ENCODE data around the gene DOCK3. TPM values are rescaled to one million over a fixed set of nuclear protein-coding genes. Genes with fewer than 3 reads are reported as not detected.

The DOCK3 gene
- total and polyA plus RNA-seq, 2 of the 4 experiments (the other 2 are of a cell fraction), result under 0.01 to 0.12 TPM

GRCh38 chr3:51106242-51106876, 431.6 kb downstream of the DOCK3 start:
- POLR2A ChIA-PET (ENCODE audit: unreplicated experiment), result no interaction called here
- WGBS, 2 experiments (ENCODE audit: extremely low coverage in 2 of 2, insufficient read length in 1 of 2), result 63% methylated on average over 4 of the region's 9 CpGs; no CpG with 5 or more reads in 1 of the 2 experiments

More at GRCh38 chr3:51106242-51106876, 431.6 kb downstream of the DOCK3 start:
- no peaks in the 10 kb centered on the region for H3K9me1 ChIP-seq (ENCODE audit: insufficient read depth, low read length)
- H2AK5ac ChIP-seq (ENCODE audit: low read depth, low read length), result no peak overlapping the region
- dilution Hi-C loops (cut with HindIII; ENCODE audit: low sequenced_read_pairs, unreplicated experiment) (loop anchor here (25.0 kb wide), 1 partner anchor 256 kb away; no protein-coding TSS in a partner anchor), in situ Hi-C loops (cut with MboI; ENCODE audit: low sequenced_read_pairs) (no loop called here), intact Hi-C loops (cut with micrococcal nuclease) (no loop called here)
- no peaks in the 10 kb centered on the region for H3K27me3 ChIP-seq (ENCODE audit: control insufficient read depth, insufficient read depth, low read length)
- H2AFZ ChIP-seq (replicated peaks; ENCODE audit: low read length, poor library complexity), result peak overlapping the region; percentile 5
- H3K4me3 ChIP-seq (ENCODE audit: insufficient read depth, low read depth, low read length), result no peak overlapping the region
- no peak overlapping the region for H4K91ac ChIP-seq (ENCODE audit: insufficient read depth, low read depth, low read length)
- no peak overlapping the region for H4K8ac ChIP-seq (ENCODE audit: low read depth in 2 of 2, low read length in 2 of 2)
- no peak overlapping the region for H3K14ac ChIP-seq (replicated peaks; ENCODE audit: low read depth, low read length)
- H3K56ac ChIP-seq (ENCODE audit: extremely low read depth, insufficient read depth, low read length), result no peak overlapping the region
- H3K27ac ChIP-seq (ENCODE audit: insufficient read depth, low read length), result no peak overlapping the region
- H2BK5ac ChIP-seq (ENCODE audit: low read depth, low read length, poor library complexity, severe bottlenecking), result no peak overlapping the region
- TF ChIP-seq RFX5 (IDR thresholded peaks at IDR 0.05; ENCODE audit: low read depth, low read length), result no peak
- TF ChIP-seq BHLHE40 (IDR thresholded peaks at IDR 0.05; ENCODE audit: low read depth, low read length), result no peak
- TF ChIP-seq USF2 (IDR thresholded peaks at IDR 0.05; ENCODE audit: low read depth, low read length), result no peak
- TF ChIP-seq CHD1 (IDR thresholded peaks at IDR 0.05; ENCODE audit: low read depth, low read length), result no peak
- TF ChIP-seq SMC3 (IDR thresholded peaks at IDR 0.05; ENCODE audit: low read depth, low read length), result no peak
- no peak for TF ChIP-seq MXI1 (IDR thresholded peaks at IDR 0.05; ENCODE audit: borderline replicate concordance, low read depth, low read length)
- no peak for TF ChIP-seq RCOR1 (IDR thresholded peaks at IDR 0.05; ENCODE audit: insufficient replicate concordance, low read length)
- no peak for TF ChIP-seq MAZ (IDR thresholded peaks at IDR 0.05; ENCODE audit: borderline replicate concordance, low read depth, low read length)
- TF ChIP-seq NFE2L2 (IDR thresholded peaks at IDR 0.05; ENCODE audit: low read depth, low read length), result no peak
- H2BK15ac ChIP-seq (ENCODE audit: low read depth, low read length), result no peak overlapping the region
- H2BK120ac ChIP-seq (ENCODE audit: low read depth, low read length), result no peak overlapping the region
- H2AK9ac ChIP-seq (replicated peaks; ENCODE audit: low read depth, low read length, poor library complexity), result no peak overlapping the region
- DNase-seq (no peak), ATAC-seq (ENCODE audit: low read depth) (no peak)
- no peaks in the 10 kb centered on the region for H3K79me1 ChIP-seq (ENCODE audit: low read depth in 1 of 2, low read length in 2 of 2)
- no peaks in the 10 kb centered on the region for H4K20me1 ChIP-seq (ENCODE audit: insufficient read depth, low read length)
- CTCF ChIA-PET, result interaction anchor here (1.0 kb wide), 1 partner anchor 17 kb away, joined by 3 read pairs; no protein-coding TSS in a partner anchor
- H3K9me3 ChIP-seq (ENCODE audit: control insufficient read depth, insufficient read depth, low read length), result no peaks in the 10 kb centered on the region
- H3K23ac ChIP-seq (ENCODE audit: low read depth, low read length), result no peak overlapping the region
- no peak overlapping the region for H3K4me2 ChIP-seq (ENCODE audit: low read depth, low read length)
- no peak overlapping the region for H3K4ac ChIP-seq (ENCODE audit: low read depth, low read length)
- H3K36me3 ChIP-seq (ENCODE audit: control insufficient read depth, insufficient read depth, low read length), result no peaks in the 10 kb centered on the region
- no peak overlapping the region for H3K18ac ChIP-seq (ENCODE audit: low read depth, low read length)
- no peak overlapping the region for H3K9ac ChIP-seq (ENCODE audit: low read depth, low read length)
- no peak overlapping the region for H4K5ac ChIP-seq (ENCODE audit: low read depth, low read length)
- no TSS peak for BruUV-seq (replicated peaks)
- no peak overlapping the region for H2BK20ac ChIP-seq (ENCODE audit: low read depth, low read length)
- no peaks in the 10 kb centered on the region for H3K4me1 ChIP-seq (ENCODE audit: control insufficient read depth, insufficient read depth, low read length)

Measured in IMR-90 (cell line).